ENCODE results near the gene DLX3. TPM values are rescaled to one million over a fixed set of nuclear protein-coding genes. Genes with fewer than 3 reads are reported as not detected.

Gene DLX3
- total and polyA plus RNA-seq, 4 donors, result not detected

GRCh38 chr17:49963626-49964302 is 31.3 kb downstream of the DLX3 start:
- 9% methylated on average over 52 of the region's 52 CpGs for WGBS
- H3K27me3 ChIP-seq (ENCODE audit: control insufficient read depth in 4 of 4, insufficient read depth in 4 of 4, low read length in 3 of 4), result peaks cover 8 to 29% (median 19%) of the 10 kb centered on the region in 4 donors
- H3K27ac ChIP-seq (ENCODE audit: low read depth in 1 of 2, low read length in 2 of 2), result no peak overlapping the region
- DNase-seq (ENCODE audit: low spot score), result no peak
- H3K4me1 ChIP-seq (ENCODE audit: control insufficient read depth in 4 of 4, insufficient read depth in 4 of 4, low read length in 3 of 4), result peaks cover 2 to 6% (median 4%) of the 10 kb centered on the region in 4 donors
- no peak overlapping the region for H3K4me3 ChIP-seq (ENCODE audit: low read depth in 1 of 3, low read length in 3 of 3)
- TF ChIP-seq YY1 (IDR thresholded peaks at IDR 0.05) (no peak), CTCF (IDR thresholded peaks at IDR 0.05; ENCODE audit: low read depth, low read length, missing input control) (no peak), EGR1 (IDR thresholded peaks at IDR 0.05; ENCODE audit: low read depth in 2 of 2) (no peak), REST (IDR thresholded peaks at IDR 0.05) (no peak), GABPA (IDR thresholded peaks at IDR 0.05 in 1 of 2, conservative IDR thresholded peaks at IDR 0.05 in 1 of 2) (no peak), RXRA (IDR thresholded peaks at IDR 0.05) (no peak), RAD21 (IDR thresholded peaks at IDR 0.05) (no peak), MAX (IDR thresholded peaks at IDR 0.05) (no peak)
- H3K9ac ChIP-seq (ENCODE audit: low read depth in 1 of 2, low read length in 2 of 2), result no peak overlapping the region
- no peaks in the 10 kb centered on the region for H3K9me3 ChIP-seq (ENCODE audit: control insufficient read depth in 4 of 4, low read length in 3 of 4)
- no peaks in the 10 kb centered on the region for H3K36me3 ChIP-seq (ENCODE audit: control insufficient read depth in 4 of 4, insufficient read depth in 3 of 4, low read depth in 1 of 4, low read length in 3 of 4)

GRCh38 chr17:49963309-49963625 is 31.8 kb downstream of the DLX3 start:
- Histone ChIP-seq H3K27me3 (ENCODE audit: control insufficient read depth in 4 of 4, insufficient read depth in 4 of 4, low read length in 3 of 4) (peaks cover 8 to 27% (median 18%) of the 10 kb centered on the region in 4 donors), H3K4me1 (ENCODE audit: control insufficient read depth in 4 of 4, insufficient read depth in 4 of 4, low read length in 3 of 4) (peaks cover 0 to 6% (median 1%) of the 10 kb centered on the region in 4 donors), H3K4me3 (ENCODE audit: low read depth in 1 of 3, low read length in 3 of 3) (no peak overlapping the region), H3K27ac (ENCODE audit: low read depth in 1 of 2, low read length in 2 of 2) (no peak overlapping the region), H3K9ac (ENCODE audit: low read depth in 1 of 2, low read length in 2 of 2) (no peak overlapping the region), H3K9me3 (ENCODE audit: control insufficient read depth in 4 of 4, low read length in 3 of 4) (no peaks in the 10 kb centered on the region), H3K36me3 (ENCODE audit: control insufficient read depth in 4 of 4, insufficient read depth in 3 of 4, low read depth in 1 of 4, low read length in 3 of 4) (no peaks in the 10 kb centered on the region)
- 17% methylated on average over 4 of the region's 4 CpGs for WGBS
- DNase-seq (ENCODE audit: low spot score), result no peak
- no peak for TF ChIP-seq YY1 (IDR thresholded peaks at IDR 0.05)
- no peak for TF ChIP-seq RAD21 (IDR thresholded peaks at IDR 0.05)
- no peak for TF ChIP-seq ZBTB33 (IDR thresholded peaks at IDR 0.05)
- TF ChIP-seq NR2F2 (IDR thresholded peaks at IDR 0.05), result no peak
- TF ChIP-seq GABPA (IDR thresholded peaks at IDR 0.05 in 1 of 2, conservative IDR thresholded peaks at IDR 0.05 in 1 of 2), result no peak
- no peak for TF ChIP-seq MAX (IDR thresholded peaks at IDR 0.05)
- no peak for TF ChIP-seq HNF4G (IDR thresholded peaks at IDR 0.05)
- no peak for TF ChIP-seq HNF4A (conservative IDR thresholded peaks at IDR 0.05)
- TF ChIP-seq EGR1 (IDR thresholded peaks at IDR 0.05; ENCODE audit: low read depth in 2 of 2), result no peak
- no peak for TF ChIP-seq JUND (IDR thresholded peaks at IDR 0.05)
- no peak for TF ChIP-seq CTCF (IDR thresholded peaks at IDR 0.05; ENCODE audit: low read depth, low read length, missing input control)
- TF ChIP-seq SP1 (IDR thresholded peaks at IDR 0.05), result no peak
- no peak for TF ChIP-seq REST (IDR thresholded peaks at IDR 0.05)
